IMR-90 (cell line): ENCODE measurements around the gene CPEB1. TPM values are rescaled to one million over a fixed set of nuclear protein-coding genes. Genes with fewer than 3 reads are reported as not detected.

Experiments used
- ATAC-seq: fragments of 200-7000 bp; cut with Tn5 transposase; 2 replicates; pipeline ENCODE4 v1.9.1; 2020; ENCODE audit warnings: low read depth, mild to moderate bottlenecking, moderate library complexity
- BruUV-seq: library from RNA; stranded (reverse); fragments of 400-500 nt; replicated peaks from 2 replicates; lab custom pipeline; 2021; lab: Mats Ljungman, UMichigan
- CTCF ChIA-PET: fragments of 300-600 bp; formaldehyde crosslinking; extraction: SDS; loops from one replicate; lab custom pipeline; 2021; ENCODE audit warnings: antibody characterized with exemption; lab: Yijun Ruan, JAX
- POLR2A ChIA-PET: fragments of 300-600 bp; sonication (Branson Sonifier 250); formaldehyde crosslinking; loops from one replicate; lab custom pipeline; 2022; ENCODE audit warnings: antibody characterized with exemption; ENCODE audit not compliant: unreplicated experiment; lab: Charles Lee
- DNase-seq: peaks from one replicate; pipeline ENCODE4 v3.0.0; 2013
- H2AFZ ChIP-seq: replicated peaks from 2 replicates; pipeline ENCODE3; 2013; ENCODE audit warnings: low read length, mild to moderate bottlenecking; ENCODE audit not compliant: poor library complexity
- H2AK5ac ChIP-seq: 2 replicates; pipeline ENCODE4 v1.6.1; 2013; ENCODE audit warnings: low read depth, low read length, inconsistent platforms
- H2AK9ac ChIP-seq: replicated peaks from 2 replicates; pipeline ENCODE3; 2013; ENCODE audit warnings: mild to moderate bottlenecking, low read depth, low read length, moderate library complexity; ENCODE audit not compliant: poor library complexity
- H2BK120ac ChIP-seq: 2 replicates; pipeline ENCODE4 v1.6.1; 2013; ENCODE audit warnings: low read depth, low read length, inconsistent platforms
- H2BK15ac ChIP-seq: 3 replicates; pipeline ENCODE4 v1.6.1; 2013; ENCODE audit warnings: low read depth, low read length, inconsistent platforms
- H2BK20ac ChIP-seq: 2 replicates; pipeline ENCODE4 v1.6.1; 2013; ENCODE audit warnings: low read depth, mild to moderate bottlenecking, inconsistent platforms, low read length, moderate library complexity
- H2BK5ac ChIP-seq: 2 replicates; pipeline ENCODE4 v1.6.1; 2013; ENCODE audit warnings: mild to moderate bottlenecking, low read depth, low read length, inconsistent platforms; ENCODE audit not compliant: poor library complexity, severe bottlenecking
- H3K14ac ChIP-seq: replicated peaks from 2 replicates; pipeline ENCODE4 v1.6.1; 2013; ENCODE audit warnings: low read depth, low read length, inconsistent platforms
- H3K18ac ChIP-seq: 2 replicates; pipeline ENCODE4 v1.6.1; 2013; ENCODE audit warnings: low read depth, low read length, control low read depth
- H3K23ac ChIP-seq: 2 replicates; pipeline ENCODE4 v1.6.1; 2013; ENCODE audit warnings: low read depth, low read length, inconsistent platforms
- H3K27ac ChIP-seq: 2 replicates; pipeline ENCODE4 v1.5.1; 2013; ENCODE audit warnings: mild to moderate bottlenecking, control low read depth, low read length; ENCODE audit not compliant: insufficient read depth
- H3K27me3 ChIP-seq: 2 replicates; pipeline ENCODE4 v1.6.1; 2013; ENCODE audit warnings: low read length; ENCODE audit not compliant: control insufficient read depth, insufficient read depth
- H3K36me3 ChIP-seq: 2 replicates; pipeline ENCODE4 v1.6.1; 2013; ENCODE audit warnings: low read length, mixed read lengths; ENCODE audit not compliant: control insufficient read depth, insufficient read depth
- H3K4ac ChIP-seq: 2 replicates; pipeline ENCODE4 v1.6.1; 2013; ENCODE audit warnings: low read depth, low read length, inconsistent platforms
- H3K4me1 ChIP-seq: 2 replicates; pipeline ENCODE4 v1.6.1; 2013; ENCODE audit warnings: low read length, mixed read lengths; ENCODE audit not compliant: control insufficient read depth, insufficient read depth
- H3K4me2 ChIP-seq: 2 replicates; pipeline ENCODE4 v1.6.1; 2013; ENCODE audit warnings: low read depth, mild to moderate bottlenecking, control low read depth, low read length, moderate library complexity
- H3K4me3 ChIP-seq: 2 replicates; pipeline ENCODE4 v1.5.1; 2013; ENCODE audit warnings: low read depth, mild to moderate bottlenecking, control low read depth, low read length, moderate library complexity; ENCODE audit not compliant: insufficient read depth
- H3K56ac ChIP-seq: 2 replicates; pipeline ENCODE4 v1.6.1; 2013; ENCODE audit warnings: low read length, inconsistent platforms; ENCODE audit not compliant: insufficient read depth; ENCODE audit errors: extremely low read depth
- H3K79me1 ChIP-seq, 2 experiments: 2 replicates each; pipeline ENCODE4 v1.6.1; 2013; ENCODE audit warnings: low read length in 2 of 2, inconsistent platforms in 1 of 2, low read depth in 1 of 2
- H3K9ac ChIP-seq: 2 replicates; pipeline ENCODE4 v1.6.1; 2013; ENCODE audit warnings: low read depth, low read length, control low read depth
- H3K9me1 ChIP-seq: 2 replicates; pipeline ENCODE4 v1.6.1; 2013; ENCODE audit warnings: low read length, inconsistent platforms; ENCODE audit not compliant: insufficient read depth
- H3K9me3 ChIP-seq: 2 replicates; pipeline ENCODE4 v1.6.1; 2013; ENCODE audit warnings: low read length; ENCODE audit not compliant: control insufficient read depth, insufficient read depth
- H4K20me1 ChIP-seq: 2 replicates; pipeline ENCODE4 v1.6.1; 2013; ENCODE audit warnings: low read length, inconsistent platforms; ENCODE audit not compliant: insufficient read depth
- H4K5ac ChIP-seq: 2 replicates; pipeline ENCODE4 v1.6.1; 2013; ENCODE audit warnings: mild to moderate bottlenecking, low read depth, low read length, control low read depth
- H4K8ac ChIP-seq, 2 experiments: 2 replicates each; pipeline ENCODE4 v1.6.1; 2013; ENCODE audit warnings: low read depth in 2 of 2, low read length in 2 of 2, control low read depth in 1 of 2, inconsistent platforms in 1 of 2
- H4K91ac ChIP-seq: 2 replicates; pipeline ENCODE4 v1.6.1; 2013; ENCODE audit warnings: low read depth, low read length, inconsistent platforms; ENCODE audit not compliant: insufficient read depth
- FOS ChIP-seq: fragments of 150-350 bp; IDR thresholded peaks from 2 replicates; pipeline ENCODE4 v1.6.1; 2016; ENCODE audit warnings: low read depth, low read length
- WGBS, 2 experiments: methylation state at CpG; one replicate each; pipeline versions ENCODE4 v1.1.5 to v1.1.7; 2013; ENCODE audit warnings: missing lambda C conversion rate in 2 of 2; ENCODE audit not compliant: insufficient read length in 1 of 2; ENCODE audit errors: extremely low coverage in 2 of 2; 5-methylcytosine and 5-hydroxymethylcytosine counted together
- dilution Hi-C: fragments of 300-500 bp; cut with HindIII; formaldehyde crosslinking; loops from one replicate; pipeline ENCODE4 v1.14.3; 2018; ENCODE audit warnings: low sequenced_read_pairs; ENCODE audit not compliant: unreplicated experiment
- in situ Hi-C: fragments of 300-500 bp; cut with MboI; formaldehyde crosslinking; loops from 3 replicates; pipeline ENCODE4 v1.14.3; 2019; ENCODE audit warnings: low sequenced_read_pairs, inconsistent platforms, mixed read lengths
- intact Hi-C: fragments of 100-400 bp; cut with micrococcal nuclease; formaldehyde crosslinking; loops from 2 replicates; pipeline ENCODE4 v1.10.0; 2022
- polyA plus RNA-seq, 3 experiments: library from polyadenylated mRNA; depleted of rRNA; stranded (reverse); fragments of >200 nt; gene quantifications; 2 replicates each; pipeline ENCODE4 v1.2.3, GENCODE V29; 2012; ENCODE audit warnings: low replicate concordance in 1 of 3
- total RNA-seq: library from RNA; depleted of rRNA; stranded (reverse); fragments of >200 nt; gene quantifications from 2 replicates; pipeline ENCODE4 v1.2.3, GENCODE V29; 2012

Gene CPEB1
- total and polyA plus RNA-seq, 2 of the 4 experiments (the other 2 are of a cell fraction) = 8.9 to 12.5 TPM

DNA sequence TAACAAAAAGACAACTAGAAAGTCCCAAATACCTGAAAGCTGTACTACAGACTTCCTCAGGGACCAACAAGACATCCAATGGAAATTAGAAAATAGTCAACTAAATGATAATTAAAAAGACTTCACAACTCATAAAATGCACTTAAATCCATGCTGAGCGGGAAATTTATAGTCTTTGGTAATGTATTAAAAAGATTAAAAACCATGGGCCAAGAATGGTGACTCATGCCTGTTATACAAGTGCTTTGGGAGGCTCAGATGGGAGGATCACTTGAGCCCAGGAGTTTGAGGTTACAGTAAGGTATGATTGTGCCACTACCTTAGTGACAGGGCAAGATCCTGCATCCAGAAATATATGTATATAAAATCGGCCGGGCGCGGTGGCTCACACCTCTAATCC lies 45.0 kb downstream of the CPEB1 start:
- no peak overlapping the region for H3K18ac ChIP-seq
- POLR2A ChIA-PET = no interaction called here
- no peak overlapping the region for H3K23ac ChIP-seq
- no peak overlapping the region for H2BK15ac ChIP-seq
- no peak overlapping the region for H2BK120ac ChIP-seq
- no peaks in the 10 kb centered on the region for H3K4me1 ChIP-seq
- no peak overlapping the region for H3K14ac ChIP-seq
- no peak overlapping the region for H2AFZ ChIP-seq
- H3K4me3 ChIP-seq = no peak overlapping the region
- H4K20me1 ChIP-seq = no peaks in the 10 kb centered on the region
- DNase-seq = no peak
- intact Hi-C loops (no loop called here), in situ Hi-C loops (no loop called here), dilution Hi-C loops (no loop called here)
- no CpG with 5 or more reads among the region's 5 CpGs for WGBS, 2 experiments
- no peak overlapping the region for H4K91ac ChIP-seq
- no peak for ATAC-seq
- H3K9me1 ChIP-seq = no peaks in the 10 kb centered on the region
- no peak overlapping the region for H3K9ac ChIP-seq
- H2BK5ac ChIP-seq = no peak overlapping the region
- no peak overlapping the region for H2AK9ac ChIP-seq
- BruUV-seq = no TSS peak
- no peak overlapping the region for H3K4ac ChIP-seq
- no peaks in the 10 kb centered on the region for H3K9me3 ChIP-seq
- H2AK5ac ChIP-seq = no peak overlapping the region
- H3K27ac ChIP-seq = no peak overlapping the region
- no peak overlapping the region for H3K56ac ChIP-seq
- H3K79me1 ChIP-seq = no peaks in the 10 kb centered on the region
- H4K8ac ChIP-seq = no peak overlapping the region
- H3K4me2 ChIP-seq = no peak overlapping the region
- no peaks in the 10 kb centered on the region for H3K36me3 ChIP-seq
- TF ChIP-seq FOS = no peak
- no peak overlapping the region for H2BK20ac ChIP-seq
- CTCF ChIA-PET = no interaction called here
- no peak overlapping the region for H4K5ac ChIP-seq
- H3K27me3 ChIP-seq = peaks cover 2% of the 10 kb centered on the region; the same call in 1 of the 2 replicates
